HepG2 (cell line): ENCODE results near the gene NRP1. TPM values are rescaled to one million over a fixed set of nuclear protein-coding genes. Genes with fewer than 3 reads are reported as not detected.

Source experiments
- BRD4 ChIP-seq: sonication (generic); formaldehyde crosslinking; IDR thresholded peaks from 2 replicates; pipeline ENCODE4 v1.4.0; 2020; ENCODE audit warnings: missing genetic modification reagents
- DMAP1 ChIP-seq: IDR thresholded peaks from 2 replicates; pipeline ENCODE4 v1.6.1; 2016
- DPF2 ChIP-seq: sonication (generic); formaldehyde crosslinking; IDR thresholded peaks from 2 replicates; pipeline ENCODE4 v1.4.0; 2020; ENCODE audit warnings: mild to moderate bottlenecking, low read depth, missing genetic modification reagents, borderline replicate concordance
- GLI4 ChIP-seq: sonication (generic); formaldehyde crosslinking; IDR thresholded peaks from 2 replicates; pipeline ENCODE4 v1.5.1; 2020; ENCODE audit warnings: missing genetic modification reagents, mild to moderate bottlenecking, moderate library complexity, borderline replicate concordance
- HDAC2 ChIP-seq: sonication (generic); formaldehyde crosslinking; IDR thresholded peaks from 2 replicates; pipeline ENCODE4 v1.4.0; 2020; ENCODE audit warnings: missing genetic modification reagents
- JUN ChIP-seq: sonication (generic); formaldehyde crosslinking; IDR thresholded peaks from 2 replicates; pipeline ENCODE4 v1.4.0; 2020; ENCODE audit warnings: mild to moderate bottlenecking, missing genetic modification reagents
- JUND ChIP-seq: sonication (generic); formaldehyde crosslinking; IDR thresholded peaks from 2 replicates; pipeline ENCODE4 v1.8.0; 2022; ENCODE audit warnings: mild to moderate bottlenecking, missing genetic modification reagents
- MAZ ChIP-seq, 2 experiments: sonication (generic) in 1 of 2; formaldehyde crosslinking in 1 of 2; IDR thresholded peaks; 2 replicates each; pipeline versions ENCODE4 v1.5.0 to v1.6.1; 2012 to 2020; ENCODE audit warnings: low read depth in 2 of 2, mild to moderate bottlenecking in 2 of 2, borderline replicate concordance in 1 of 2, improper control_type of control experiment in 1 of 2, low read length in 1 of 2, missing genetic modification reagents in 1 of 2, moderate library complexity in 1 of 2
- MEIS2 ChIP-seq: sonication (generic); formaldehyde crosslinking; IDR thresholded peaks from 2 replicates; pipeline ENCODE4 v1.9.0; 2021; ENCODE audit warnings: mild to moderate bottlenecking, missing genetic modification reagents
- NFKBIZ ChIP-seq: IDR thresholded peaks from 2 replicates; pipeline ENCODE4 v1.6.1; 2018; ENCODE audit warnings: missing genetic modification reagents, missing compliant biosample characterization
- NR2F1 ChIP-seq, 2 experiments: fragments of 450-650 bp in 1 of 2; formaldehyde crosslinking in 1 of 2; IDR thresholded peaks; 2 replicates each; pipeline versions ENCODE4 v1.5.0 to v1.6.1; 2016 to 2020; ENCODE audit warnings: mild to moderate bottlenecking in 1 of 2, missing compliant biosample characterization in 1 of 2, missing genetic modification reagents in 1 of 2, moderate library complexity in 1 of 2
- RCOR2 ChIP-seq: IDR thresholded peaks from 2 replicates; pipeline ENCODE4 v1.6.1; 2016; ENCODE audit warnings: missing biosample characterization, missing genetic modification reagents
- SALL1 ChIP-seq: sonication (generic); formaldehyde crosslinking; IDR thresholded peaks from 2 replicates; pipeline ENCODE4 v1.8.0; 2022; ENCODE audit warnings: mild to moderate bottlenecking, missing genetic modification reagents
- SMAD1 ChIP-seq: sonication (generic); formaldehyde crosslinking; IDR thresholded peaks from 2 replicates; pipeline ENCODE4 v1.4.0; 2020; ENCODE audit warnings: missing genetic modification reagents, low read depth, mild to moderate bottlenecking, borderline replicate concordance
- SMARCE1 ChIP-seq: fragments of 450-650 bp; IDR thresholded peaks from 2 replicates; pipeline ENCODE4 v1.6.1; 2017; ENCODE audit warnings: borderline replicate concordance
- TBL1XR1 ChIP-seq: fragments of 150-350 bp; IDR thresholded peaks from 2 replicates; pipeline ENCODE4 v1.6.1; 2014; ENCODE audit warnings: borderline replicate concordance, low read length; ENCODE audit not compliant: partially characterized antibody
- TOE1 ChIP-seq: sonication (generic); formaldehyde crosslinking; IDR thresholded peaks from 2 replicates; pipeline ENCODE4 v1.4.0; 2020; ENCODE audit warnings: mild to moderate bottlenecking, missing genetic modification reagents
- ZBTB8A ChIP-seq: sonication (generic); formaldehyde crosslinking; IDR thresholded peaks from 2 replicates; pipeline ENCODE4 v1.4.0; 2020; ENCODE audit warnings: mild to moderate bottlenecking, low read depth, missing genetic modification reagents, borderline replicate concordance
- ZFP90 ChIP-seq: sonication (generic); formaldehyde crosslinking; IDR thresholded peaks from 2 replicates; pipeline ENCODE4 v1.8.0; 2022; ENCODE audit warnings: missing genetic modification reagents, mild to moderate bottlenecking, inconsistent platforms, borderline replicate concordance
- ZFY ChIP-seq: sonication (generic); formaldehyde crosslinking; IDR thresholded peaks from 2 replicates; pipeline ENCODE4 v1.4.0; 2020; ENCODE audit warnings: missing genetic modification reagents
- ZNF251 ChIP-seq: sonication (generic); formaldehyde crosslinking; IDR thresholded peaks from 2 replicates; pipeline ENCODE4 v1.9.0; 2021; ENCODE audit warnings: mild to moderate bottlenecking, missing genetic modification reagents
- ZNF260 ChIP-seq: sonication (generic); formaldehyde crosslinking; IDR thresholded peaks from 2 replicates; pipeline ENCODE4 v1.4.0; 2020; ENCODE audit warnings: missing genetic modification reagents, low read depth, mild to moderate bottlenecking, borderline replicate concordance
- ZNF264 ChIP-seq: sonication (generic); formaldehyde crosslinking; IDR thresholded peaks from 2 replicates; pipeline ENCODE4 v1.4.0; 2020; ENCODE audit warnings: missing genetic modification reagents
- ZNF329 ChIP-seq: sonication (generic); formaldehyde crosslinking; IDR thresholded peaks from 2 replicates; pipeline ENCODE4 v1.9.0; 2021; ENCODE audit warnings: low read depth, mild to moderate bottlenecking, missing genetic modification reagents
- ZNF569 ChIP-seq: sonication (generic); formaldehyde crosslinking; IDR thresholded peaks from 2 replicates; pipeline ENCODE4 v1.5.0; 2020; ENCODE audit warnings: mild to moderate bottlenecking, missing genetic modification reagents, moderate library complexity, borderline replicate concordance
- ZNF607 ChIP-seq: sonication (generic); formaldehyde crosslinking; IDR thresholded peaks from 2 replicates; pipeline ENCODE4 v1.5.1; 2020; ENCODE audit warnings: missing genetic modification reagents, mild to moderate bottlenecking, borderline replicate concordance
- ZNF782 ChIP-seq: sonication (generic); formaldehyde crosslinking; IDR thresholded peaks from 2 replicates; pipeline ENCODE4 v1.4.0; 2020; ENCODE audit warnings: missing genetic modification reagents, mild to moderate bottlenecking, borderline replicate concordance
- polyA plus RNA-seq, 8 experiments: library from polyadenylated mRNA; depleted of rRNA in 3 of 8; stranded (reverse) in 7 of 8; unstranded in 1 of 8; fragments of >200 nt; fragmentation: Illumina TruSeq in 4 of 8; extraction: Trizol in 4 of 8; gene quantifications; 2 replicates each; pipeline versions ENCODE4 v1.2.1 to v1.2.3, GENCODE V29; 2011 to 2016; ENCODE audit warnings: low read depth in 4 of 8, missing spikeins in 1 of 8, mixed read lengths in 1 of 8; ENCODE audit not compliant: insufficient read depth in 1 of 8
- total RNA-seq, 5 experiments: library from RNA; depleted of rRNA; stranded (reverse); fragments of >200 nt; fragmentation: Illumina TruSeq; extraction: Trizol; gene quantifications; 2 replicates each; pipeline ENCODE4 v1.2.3, GENCODE V29; 2016; ENCODE audit warnings: low read depth in 1 of 5
- TF ChIP-seq, protein P1 (sequence below): sonication (generic); formaldehyde crosslinking; IDR thresholded peaks from 2 replicates; pipeline ENCODE4 v1.4.0; 2020; ENCODE audit warnings: missing genetic modification reagents
- TF ChIP-seq, protein P2 (sequence below): sonication (generic); formaldehyde crosslinking; IDR thresholded peaks from 2 replicates; pipeline ENCODE4 v1.5.1; 2020; ENCODE audit warnings: mild to moderate bottlenecking, missing genetic modification reagents, moderate library complexity

Gene NRP1
- total and polyA plus RNA-seq, 2 of the 13 experiments (the other 11 are each of a cell fraction or from before 2014, with no cell fraction given): 5.3 to 5.8 TPM

DNA sequence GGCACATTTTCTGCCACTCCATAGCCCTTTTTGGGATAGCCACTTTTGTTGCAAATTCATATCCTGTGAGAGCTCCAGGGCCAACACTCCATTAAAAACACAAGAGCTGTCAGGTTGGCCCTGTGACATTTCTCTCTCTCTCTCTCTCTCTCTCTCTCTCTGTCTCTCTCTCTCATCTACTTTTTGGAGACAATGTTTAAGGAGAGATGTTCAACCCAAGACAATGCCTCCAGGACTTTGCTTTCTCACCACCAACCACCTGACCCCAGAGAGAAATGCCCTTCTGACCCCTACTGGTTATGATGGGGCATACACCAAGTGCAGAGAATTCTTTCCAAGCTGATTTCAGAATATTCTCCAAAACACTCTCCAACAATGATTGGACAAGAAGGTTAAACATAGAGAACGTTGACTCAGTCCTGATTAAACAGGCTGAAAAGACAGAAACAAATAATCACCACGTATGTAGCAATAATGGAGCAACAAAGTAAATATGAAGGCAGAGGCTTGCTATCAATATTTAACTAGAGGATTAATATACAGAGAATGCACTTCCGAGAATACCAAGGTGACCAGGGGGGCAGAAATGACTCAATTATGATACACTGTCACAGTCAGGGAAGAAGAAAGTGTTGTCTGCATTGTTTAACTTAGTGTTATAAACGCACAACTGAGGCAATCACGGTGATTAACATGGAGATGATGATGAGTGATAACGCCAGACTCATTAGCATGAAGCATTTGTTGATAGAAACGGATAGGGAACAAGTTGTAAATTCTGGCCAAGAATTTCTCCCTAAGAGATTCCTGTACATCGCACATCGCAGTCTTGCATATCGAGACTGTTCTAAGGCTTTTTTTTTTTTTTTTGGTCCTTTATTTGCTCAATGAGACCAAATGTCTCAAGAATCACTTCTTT lies 178.5 kb downstream of the NRP1 start (continued):
- TF ChIP-seq RCOR2 (CRISPR knock-in tag) (peak; percentile 99), SMARCE1 (peak; percentile 82; the same call in 1 of the 2 replicates), SALL1 (CRISPR knock-in tag) (peak; percentile 83; the same call in 1 of the 2 replicates), NFKBIZ (CRISPR knock-in tag) (peak; percentile 95), DPF2 (CRISPR knock-in tag) (peak; percentile 97), MEIS2 (peak; percentile 82; the same call in 1 of the 2 replicates), BRD4 (CRISPR knock-in tag) (no peak), ZNF251 (CRISPR knock-in tag) (no peak), NR2F1 (CRISPR knock-in tag; IDR thresholded peaks at IDR 0.05) (peak; percentile 45 to 87), ZNF607 (CRISPR knock-in tag) (no peak; the same call in 1 of the 2 replicates), TBL1XR1 (peak; percentile 96), ZBTB8A (CRISPR knock-in tag) (no peak), ZNF264 (peak; percentile 63; the same call in 1 of the 2 replicates), MAZ (IDR thresholded peaks at IDR 0.05; ENCODE audit: borderline replicate concordance, low read depth, low read length) (no peak), MAZ (CRISPR knock-in tag; IDR thresholded peaks at IDR 0.05; ENCODE audit: low read depth) (peak; percentile 54), ZNF569 (CRISPR knock-in tag) (no peak), ZNF782 (no peak), ZFP90 (CRISPR knock-in tag) (no peak), SMAD1 (CRISPR knock-in tag) (no peak), TOE1 (CRISPR knock-in tag) (peak; percentile 68; the same call in 1 of the 2 replicates), DMAP1 (CRISPR knock-in tag) (peak; percentile 79), HDAC2 (CRISPR knock-in tag) (peak; percentile 99), ZNF260 (CRISPR knock-in tag) (no peak), ZFY (CRISPR knock-in tag) (no peak), JUND (CRISPR knock-in tag) (peak; percentile 85), GLI4 (CRISPR knock-in tag) (no peak), JUN (peak; percentile 89), ZNF329 (CRISPR knock-in tag) (no peak)
- TF ChIP-seq, protein P1, sequence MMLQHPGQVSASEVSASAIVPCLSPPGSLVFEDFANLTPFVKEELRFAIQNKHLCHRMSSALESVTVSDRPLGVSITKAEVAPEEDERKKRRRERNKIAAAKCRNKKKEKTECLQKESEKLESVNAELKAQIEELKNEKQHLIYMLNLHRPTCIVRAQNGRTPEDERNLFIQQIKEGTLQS (CRISPR knock-in tag): peak; percentile 80
- TF ChIP-seq, protein P2, sequence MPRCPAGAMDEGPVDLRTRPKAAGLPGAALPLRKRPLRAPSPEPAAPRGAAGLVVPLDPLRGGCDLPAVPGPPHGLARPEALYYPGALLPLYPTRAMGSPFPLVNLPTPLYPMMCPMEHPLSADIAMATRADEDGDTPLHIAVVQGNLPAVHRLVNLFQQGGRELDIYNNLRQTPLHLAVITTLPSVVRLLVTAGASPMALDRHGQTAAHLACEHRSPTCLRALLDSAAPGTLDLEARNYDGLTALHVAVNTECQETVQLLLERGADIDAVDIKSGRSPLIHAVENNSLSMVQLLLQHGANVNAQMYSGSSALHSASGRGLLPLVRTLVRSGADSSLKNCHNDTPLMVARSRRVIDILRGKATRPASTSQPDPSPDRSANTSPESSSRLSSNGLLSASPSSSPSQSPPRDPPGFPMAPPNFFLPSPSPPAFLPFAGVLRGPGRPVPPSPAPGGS (CRISPR knock-in tag): peak; percentile 47; the same call in 1 of the 2 replicates
